HG03558 (cell line): ENCODE results near the gene ADAM19.
A peak's percentile ranks its signal among the peaks of the same experiment; 100 is the strongest.

ENCODE experiments used
- ATAC-seq: cut with Tn5 transposase; IDR thresholded peaks from one replicate; pipeline ENCODE4 v1.9.1; 2021; ENCODE audit warnings: moderate number of reproducible peaks; ENCODE audit not compliant: unreplicated experiment; ENCODE audit errors: extremely low read depth

The ADAM19 gene

GRCh38 chr5:157598350-157598936 lies 22.9 kb upstream of the ADAM19 start:
- ATAC-seq, result no peak

- ATAC-seq, result no peak
Measured at GRCh38 chr5:157597277-157597676, 21.7 kb upstream of the ADAM19 start.

GRCh38 chr5:157596487-157596886 lies 20.9 kb upstream of the ADAM19 start:
- peak; percentile 59 for ATAC-seq

- ATAC-seq, result no peak
Measured at GRCh38 chr5:157594675-157595459, 19.3 kb upstream of the ADAM19 start.

- ATAC-seq, result no peak
Measured at GRCh38 chr5:157594257-157594656, 18.7 kb upstream of the ADAM19 start.

- ATAC-seq, result no peak
Measured at GRCh38 chr5:157593052-157593757, 17.6 kb upstream of the ADAM19 start.

GRCh38 chr5:157592594-157592993 lies 17.0 kb upstream of the ADAM19 start:
- ATAC-seq, result no peak

GRCh38 chr5:157590478-157590877 lies 14.9 kb upstream of the ADAM19 start:
- ATAC-seq, result no peak

- ATAC-seq, result no peak
Measured at GRCh38 chr5:157584628-157585027, 9.1 kb upstream of the ADAM19 start.

GRCh38 chr5:157582731-157583620 lies 7.4 kb upstream of the ADAM19 start:
- ATAC-seq, result peak; percentile 71

- no peak for ATAC-seq
Measured at GRCh38 chr5:157581901-157582300, 6.3 kb upstream of the ADAM19 start.

- no peak for ATAC-seq
Measured at GRCh38 chr5:157578079-157578780, 2.7 kb upstream of the ADAM19 start.

GRCh38 chr5:157576678-157577077 lies 1.1 kb upstream of the ADAM19 start:
- ATAC-seq, result no peak

GRCh38 chr5:157574456-157575380 lies 857 bp downstream of the ADAM19 start:
- ATAC-seq, result no peak

GRCh38 chr5:157571357-157571827 lies 4.2 kb downstream of the ADAM19 start:
- ATAC-seq, result peak; percentile 85

- ATAC-seq, result no peak
Measured at GRCh38 chr5:157570531-157571200, 4.9 kb downstream of the ADAM19 start.

- ATAC-seq, result no peak
Measured at GRCh38 chr5:157568720-157569119, 6.9 kb downstream of the ADAM19 start.

GRCh38 chr5:157568222-157568621 lies 7.4 kb downstream of the ADAM19 start:
- no peak for ATAC-seq
